GM12892 (cell line): ENCODE measurements around the gene KIRREL3.

Experiments
- POLR2A ChIP-seq: IDR thresholded peaks from 2 replicates; pipeline ENCODE4 v1.6.1; 2011; ENCODE audit warnings: low read depth, low read length, control low read depth
- POLR2AphosphoS5 ChIP-seq: IDR thresholded peaks from 2 replicates; pipeline ENCODE4 v1.6.1; 2011; ENCODE audit warnings: low read depth, low read length, control low read depth
- TAF1 ChIP-seq: IDR thresholded peaks from 2 replicates; pipeline ENCODE4 v1.6.1; 2011; ENCODE audit warnings: low read depth, mild to moderate bottlenecking, control low read depth, low read length, borderline replicate concordance

- no peak for TF ChIP-seq TAF1
- TF ChIP-seq POLR2AphosphoS5, result no peak
- TF ChIP-seq POLR2A, result no peak
Measured at GRCh38 chr11:126415669-126416420, 584.7 kb downstream of the KIRREL3 start.
